ENCODE results near the gene LDLRAD3. TPM values are rescaled to one million over a fixed set of nuclear protein-coding genes. Genes with fewer than 3 reads are reported as not detected.

The LDLRAD3 gene
- total RNA-seq, 1 donor: 3.9 TPM

- H3K4me3 ChIP-seq (ENCODE audit: low read depth, low read length): no peak overlapping the region
- TF ChIP-seq CTCF (IDR thresholded peaks at IDR 0.05; ENCODE audit: insufficient read depth, low read depth, low read length): no peak
- DNase-seq (ENCODE audit: low read depth): no peak
These were observed 62.7 kb downstream of the LDLRAD3 start for GRCh38 chr11:36006556-36006955.

GRCh38 chr11:36007127-36007655, 63.3 kb downstream of the LDLRAD3 start:
- no peak for DNase-seq (ENCODE audit: low read depth)
- TF ChIP-seq CTCF (IDR thresholded peaks at IDR 0.05; ENCODE audit: insufficient read depth, low read depth, low read length): no peak
- H3K4me3 ChIP-seq (ENCODE audit: low read depth, low read length): no peak overlapping the region

- no peak for DNase-seq (ENCODE audit: low read depth)
- no peak for TF ChIP-seq CTCF (IDR thresholded peaks at IDR 0.05; ENCODE audit: insufficient read depth, low read depth, low read length)
- H3K4me3 ChIP-seq (ENCODE audit: low read depth, low read length): no peak overlapping the region
These were observed 64.7 kb downstream of the LDLRAD3 start for GRCh38 chr11:36008584-36008983.

- DNase-seq (ENCODE audit: low read depth): peak; percentile 52
These were observed 65.6 kb downstream of the LDLRAD3 start for GRCh38 chr11:36009473-36009872.

GRCh38 chr11:36010010-36010740, 66.3 kb downstream of the LDLRAD3 start:
- peak; percentile 64 for DNase-seq (ENCODE audit: low read depth)
- TF ChIP-seq CTCF (IDR thresholded peaks at IDR 0.05; ENCODE audit: insufficient read depth, low read depth, low read length): no peak
- H3K4me3 ChIP-seq (ENCODE audit: low read depth, low read length): no peak overlapping the region

More at GRCh38 chr11:36009473-36009872, 65.6 kb downstream of the LDLRAD3 start:
- no peak for TF ChIP-seq CTCF (IDR thresholded peaks at IDR 0.05; ENCODE audit: insufficient read depth, low read depth, low read length)
- no peak overlapping the region for H3K4me3 ChIP-seq (ENCODE audit: low read depth, low read length)

GRCh38 chr11:36011574-36011973, 67.7 kb downstream of the LDLRAD3 start:
- no peak overlapping the region for H3K4me3 ChIP-seq (ENCODE audit: low read depth, low read length)
- no peak for DNase-seq (ENCODE audit: low read depth)
- TF ChIP-seq CTCF (IDR thresholded peaks at IDR 0.05; ENCODE audit: insufficient read depth, low read depth, low read length): no peak

Measured in fibroblast of villous mesenchyme (primary cell).